Measurements from ENCODE around the gene TAAR9. TPM values are rescaled to one million over a fixed set of nuclear protein-coding genes. Genes with fewer than 3 reads are reported as not detected.
A peak's percentile ranks its signal among the peaks of the same experiment; 100 is the strongest.

Gene TAAR9
- total and polyA plus RNA-seq, 10 donors = not detected

GRCh38 chr6:132569170-132569569 is 31.1 kb downstream of the TAAR9 start:
- DNase-seq = no peak
- intact Hi-C loops (cut with DNase I; ENCODE audit: low total_unique reads) = no loop called here
- WGBS, 5 donors = 55 to 83% (median 68%) methylated on average over 4 of the region's 4 CpGs

GRCh38 chr6:132570221-132570777 is 32.2 kb downstream of the TAAR9 start, which contains the start of gene TAAR6:
Gene TAAR6 (plus strand): TSS chr6:132570322. CDS start chr6:132570322, 0 bp downstream.
- no peak for DNase-seq
- TF ChIP-seq POLR2A (IDR thresholded peaks at IDR 0.05) = no peak
- no peak for TF ChIP-seq POLR2AphosphoS5 (IDR thresholded peaks at IDR 0.05)
- TF ChIP-seq CTCF (IDR thresholded peaks at IDR 0.05 in 8 of 11, conservative IDR thresholded peaks at IDR 0.05 in 3 of 11) = no peak
- H3K4me1 ChIP-seq = no peaks in the 10 kb centered on the region
- H3K27ac ChIP-seq = peak within 1 kb of the TSS in 2 of 8 donors; percentile 63 to 77
- H3K27me3 ChIP-seq (replicated peaks in 1 of 7) = no peaks in the 10 kb centered on the region
- intact Hi-C loops (cut with DNase I; ENCODE audit: low total_unique reads) = no loop called here
- H3K4me3 ChIP-seq = no peak within 1 kb of the TSS
- no peaks in the 10 kb centered on the region for H3K9me3 ChIP-seq
- WGBS, 5 donors = 88 to 92% (median 90%) methylated on average over 15 of the region's 15 CpGs
- H3K36me3 ChIP-seq = no peaks in the 10 kb centered on the region

More at GRCh38 chr6:132569170-132569569, 31.1 kb downstream of the TAAR9 start:
- no peaks in the 10 kb centered on the region for H3K27me3 ChIP-seq (replicated peaks in 1 of 7)
- H3K36me3 ChIP-seq = no peaks in the 10 kb centered on the region
- no peak overlapping the region for H3K4me3 ChIP-seq
- no peaks in the 10 kb centered on the region for H3K9me3 ChIP-seq
- TF ChIP-seq POLR2A (IDR thresholded peaks at IDR 0.05) = no peak
- TF ChIP-seq CTCF (IDR thresholded peaks at IDR 0.05 in 8 of 11, conservative IDR thresholded peaks at IDR 0.05 in 3 of 11) = no peak
- no peak for TF ChIP-seq POLR2AphosphoS5 (IDR thresholded peaks at IDR 0.05)
- H3K4me1 ChIP-seq = no peaks in the 10 kb centered on the region
- no peak overlapping the region for H3K27ac ChIP-seq

- Histone ChIP-seq H3K27ac (peak overlapping the region in 4 of 8 donors; percentile 22 to 77 (median 66)), H3K4me1 (no peaks in the 10 kb centered on the region), H3K9me3 (no peaks in the 10 kb centered on the region), H3K27me3 (replicated peaks in 1 of 7) (no peaks in the 10 kb centered on the region), H3K36me3 (no peaks in the 10 kb centered on the region), H3K4me3 (no peak overlapping the region)
- no peak for DNase-seq
- intact Hi-C loops (cut with DNase I; ENCODE audit: low total_unique reads) = no loop called here
- no peak for TF ChIP-seq POLR2AphosphoS5 (IDR thresholded peaks at IDR 0.05)
- no peak for TF ChIP-seq CTCF (IDR thresholded peaks at IDR 0.05 in 8 of 11, conservative IDR thresholded peaks at IDR 0.05 in 3 of 11)
- no peak for TF ChIP-seq POLR2A (IDR thresholded peaks at IDR 0.05)
Observed at GRCh38 chr6:132571774-132572173, 33.7 kb downstream of the TAAR9 start.

- 74 to 92% (median 84%) methylated on average over 1 of the region's 1 CpG for WGBS, 5 donors
Observed at GRCh38 chr6:132584698-132585097, 46.6 kb downstream of the TAAR9 start.

More at GRCh38 chr6:132584698-132585097, 46.6 kb downstream of the TAAR9 start:
- H3K27me3 ChIP-seq (replicated peaks in 1 of 7) = no peaks in the 10 kb centered on the region
- H3K4me3 ChIP-seq = no peak overlapping the region
- no peaks in the 10 kb centered on the region for H3K36me3 ChIP-seq
- DNase-seq = no peak
- H3K9me3 ChIP-seq = peaks cover 0 to 9% (median 0%) of the 10 kb centered on the region in 8 donors
- intact Hi-C loops (cut with DNase I; ENCODE audit: low total_unique reads) = no loop called here
- H3K27ac ChIP-seq = no peak overlapping the region
- no peak for TF ChIP-seq CTCF (IDR thresholded peaks at IDR 0.05 in 8 of 11, conservative IDR thresholded peaks at IDR 0.05 in 3 of 11)
- no peak for TF ChIP-seq POLR2A (IDR thresholded peaks at IDR 0.05)
- TF ChIP-seq POLR2AphosphoS5 (IDR thresholded peaks at IDR 0.05) = no peak
- H3K4me1 ChIP-seq = peaks cover 0 to 3% (median 0%) of the 10 kb centered on the region in 6 donors

Data from spleen (tissue), 11 donors.